ENCODE data around the gene TMEM220.

The TMEM220 gene

DNA sequence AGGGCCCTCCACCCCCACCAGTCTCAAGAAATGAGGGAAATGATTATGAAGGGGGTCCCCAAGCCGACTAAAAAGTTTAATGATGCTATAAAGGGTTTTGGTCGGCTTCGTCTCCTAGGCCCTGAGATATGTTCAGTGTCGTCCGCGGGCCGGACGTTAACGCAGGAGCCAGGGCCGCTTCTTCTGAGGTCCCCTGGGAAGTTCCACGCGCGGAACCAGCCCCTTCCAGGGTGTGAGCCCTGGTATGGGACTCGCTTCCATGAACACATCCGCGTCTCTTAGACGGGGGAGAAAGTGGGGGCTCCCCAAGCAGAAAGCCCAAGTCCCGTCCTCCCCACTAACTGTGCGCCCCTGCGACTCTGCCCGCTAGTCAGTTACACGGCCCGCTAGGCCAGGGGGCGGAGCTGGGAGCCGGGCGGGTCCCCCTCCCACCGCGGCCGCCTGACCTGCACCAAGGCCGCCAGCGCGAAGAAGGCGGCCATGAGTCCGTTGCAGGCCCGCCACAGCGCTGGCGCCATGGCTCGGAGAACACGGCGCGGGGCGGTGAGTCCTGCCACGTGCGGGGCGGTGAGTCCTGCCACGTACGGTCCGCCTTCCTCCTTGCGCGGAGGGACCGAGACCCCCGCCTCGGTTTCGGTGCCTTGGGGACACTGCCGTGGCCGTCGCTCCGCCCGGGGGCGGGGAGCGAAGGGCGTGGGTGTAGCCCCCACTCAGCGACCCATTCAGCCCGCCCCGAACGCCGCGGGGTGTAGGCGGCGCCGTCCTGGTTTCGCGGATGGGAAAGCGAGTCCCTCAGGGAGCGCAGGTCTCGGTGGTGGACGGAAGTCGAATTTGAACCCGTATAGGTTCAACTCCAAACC, at the start of gene TMEM220:
TMEM220 (minus strand) TSS at position 690 of the 860 bp plus-strand sequence; CDS start at position 518, 172 bp downstream.
- DNase-seq (ENCODE audit: low read depth) = peak; percentile 20

DNA sequence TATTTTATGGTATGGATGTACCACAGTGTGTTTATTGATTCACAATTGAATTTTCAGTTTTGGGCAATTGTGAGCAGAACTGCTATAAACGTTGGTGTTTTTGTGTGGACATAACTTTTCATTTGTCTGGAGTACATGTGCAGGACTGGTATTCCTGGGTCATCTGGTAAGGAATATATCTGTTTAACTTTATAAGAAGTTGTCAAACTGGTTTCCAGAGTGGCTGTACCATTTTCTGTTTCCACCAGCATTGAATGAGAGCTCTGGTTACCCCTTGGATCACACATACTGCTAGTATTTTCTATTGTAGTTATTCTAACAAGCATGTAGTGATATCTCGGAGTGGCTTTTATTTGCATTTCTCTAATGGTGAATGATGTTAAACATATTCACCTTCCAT, 49.8 kb upstream of the TMEM220 start:
- no peak for DNase-seq (ENCODE audit: low read depth)

DNA sequence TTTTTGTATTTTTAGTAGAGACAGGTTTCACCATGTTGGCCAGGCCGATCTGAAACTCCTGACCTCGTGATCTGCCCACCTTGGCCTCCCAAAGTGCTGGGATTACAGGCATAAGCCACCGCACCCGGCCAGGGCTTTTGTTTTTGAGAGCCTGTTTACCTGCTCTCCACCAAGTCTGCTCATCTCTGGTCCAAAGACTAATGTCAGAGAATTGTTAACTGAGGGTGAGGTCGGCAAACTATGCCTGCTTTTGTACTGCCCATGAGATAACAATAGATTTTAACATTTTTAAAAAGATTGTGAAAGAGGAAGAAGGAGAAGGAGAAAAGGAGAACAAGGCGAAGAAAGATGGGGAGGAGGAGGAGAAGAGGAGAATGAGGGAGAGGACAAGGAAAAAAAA, 48.1 kb upstream of the TMEM220 start:
- DNase-seq (ENCODE audit: low read depth) = no peak

DNA sequence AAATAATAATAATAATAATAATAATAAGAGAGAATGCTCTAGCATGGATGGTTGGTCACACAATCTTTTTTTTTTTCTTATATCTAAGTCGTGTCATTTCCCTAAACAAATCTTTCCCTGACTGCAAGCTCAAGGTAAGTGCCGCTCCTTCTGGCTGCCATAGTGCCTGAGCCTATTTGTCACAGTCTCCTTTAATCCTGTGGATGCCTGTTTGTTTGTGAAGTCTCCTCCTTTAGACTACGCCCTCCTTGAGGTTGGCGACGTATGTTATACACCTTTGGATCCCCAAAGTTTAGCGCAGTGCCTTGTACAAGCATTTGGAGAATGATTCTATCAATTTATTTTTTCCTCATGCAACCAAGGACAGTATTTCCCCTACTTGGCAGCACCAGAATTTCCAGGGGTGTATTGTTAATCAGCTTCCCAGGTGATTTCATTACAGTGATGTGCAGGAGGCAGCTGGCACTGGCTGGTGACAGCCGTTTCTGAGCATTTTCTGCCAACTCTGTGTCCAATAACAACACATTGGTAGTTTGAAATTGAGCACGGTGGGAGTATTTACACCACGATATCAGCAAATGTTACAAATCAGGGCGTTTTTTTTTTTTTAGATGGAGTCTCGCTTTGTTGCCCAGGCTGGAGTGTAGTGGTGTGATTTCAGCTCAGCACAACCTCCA, 47.4 kb upstream of the TMEM220 start:
- no peak for DNase-seq (ENCODE audit: low read depth)

DNA sequence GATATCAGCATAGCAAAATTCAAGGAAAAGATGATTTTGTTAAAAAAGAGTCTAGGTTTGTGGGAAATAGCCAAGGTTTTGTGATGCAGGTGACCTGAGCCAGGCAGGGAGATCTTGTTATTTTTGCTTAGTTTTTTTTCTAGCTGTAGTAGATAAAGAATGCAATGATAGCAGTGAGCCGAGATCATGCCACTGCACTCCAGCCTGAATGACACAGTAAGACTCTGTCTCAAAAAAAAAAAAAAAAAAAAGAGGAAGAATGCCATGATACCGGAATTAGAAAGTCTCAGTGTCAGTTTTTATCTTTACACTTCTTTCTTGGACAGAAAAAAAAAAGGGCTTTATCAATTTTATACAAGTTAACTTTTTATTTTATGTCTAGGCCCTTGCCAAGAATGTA, 46.6 kb upstream of the TMEM220 start:
- DNase-seq (ENCODE audit: low read depth) = no peak

DNA sequence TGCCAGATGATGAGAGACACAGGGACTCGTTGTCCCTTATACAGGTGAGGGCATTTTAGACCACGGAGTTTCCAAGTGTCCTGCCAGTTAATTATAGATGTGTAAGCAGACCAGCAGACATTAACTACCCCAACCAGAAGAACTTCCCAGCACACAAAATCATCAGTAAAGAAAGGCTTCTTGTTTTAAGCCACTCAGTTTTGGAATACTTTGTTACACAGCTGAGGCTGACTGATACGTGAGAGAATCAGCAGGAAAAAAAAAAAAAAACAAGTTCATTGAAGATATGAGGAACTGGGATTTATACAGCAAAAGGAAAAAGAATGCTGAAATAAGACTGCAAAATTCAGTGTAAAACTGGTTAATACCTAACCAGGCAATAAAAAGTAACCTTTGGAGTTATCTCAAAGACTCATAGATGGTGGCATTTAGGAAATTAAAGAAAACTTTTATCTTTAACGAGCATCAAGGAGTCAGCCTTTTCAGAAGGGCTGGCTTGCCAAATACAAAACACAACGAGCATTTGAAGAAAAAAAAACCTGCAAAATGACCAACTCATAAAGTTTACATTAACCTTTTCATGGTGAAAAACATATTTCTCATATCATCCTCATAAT, 46.0 kb upstream of the TMEM220 start:
- DNase-seq (ENCODE audit: low read depth) = no peak

DNA sequence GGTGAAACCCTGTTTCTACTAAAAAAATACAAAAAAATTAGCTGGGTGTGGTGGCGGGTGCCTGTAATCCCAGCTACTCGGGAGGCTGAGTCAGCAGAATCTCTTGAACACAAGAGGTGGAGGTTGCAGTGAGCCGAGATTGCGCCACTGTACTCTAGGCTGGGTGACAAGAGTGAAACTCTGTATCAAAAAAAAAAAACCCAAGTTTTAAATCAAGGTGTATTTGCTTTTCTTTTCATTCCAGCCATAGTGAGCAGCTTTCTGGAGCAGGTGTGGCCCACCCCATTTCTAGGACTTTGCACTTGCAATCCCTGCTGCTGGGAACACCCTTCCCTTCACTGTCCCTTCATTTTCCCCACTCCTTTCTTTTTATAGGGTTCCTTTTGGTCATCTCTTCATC, 45.2 kb upstream of the TMEM220 start:
- DNase-seq (ENCODE audit: low read depth) = no peak

DNA sequence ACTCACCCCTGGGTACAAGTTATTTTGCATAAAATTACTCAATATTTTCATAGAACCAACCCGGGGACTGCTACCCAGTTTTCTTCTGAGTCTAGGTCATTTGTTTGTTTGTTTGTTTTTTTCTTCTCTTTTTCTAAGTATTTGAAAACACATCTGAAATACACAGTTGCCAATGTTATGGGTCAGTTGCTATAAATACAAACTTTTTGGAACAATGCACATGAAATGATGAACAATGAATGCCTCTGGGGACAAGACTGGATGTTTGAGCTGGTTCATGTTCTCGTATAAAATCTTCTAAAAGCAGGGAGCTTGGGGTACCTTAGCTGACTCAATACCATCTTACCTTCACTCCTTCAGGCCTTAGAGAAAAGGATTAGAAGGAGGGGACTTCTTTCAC, 43.6 kb upstream of the TMEM220 start:
- no peak for DNase-seq (ENCODE audit: low read depth)

DNA sequence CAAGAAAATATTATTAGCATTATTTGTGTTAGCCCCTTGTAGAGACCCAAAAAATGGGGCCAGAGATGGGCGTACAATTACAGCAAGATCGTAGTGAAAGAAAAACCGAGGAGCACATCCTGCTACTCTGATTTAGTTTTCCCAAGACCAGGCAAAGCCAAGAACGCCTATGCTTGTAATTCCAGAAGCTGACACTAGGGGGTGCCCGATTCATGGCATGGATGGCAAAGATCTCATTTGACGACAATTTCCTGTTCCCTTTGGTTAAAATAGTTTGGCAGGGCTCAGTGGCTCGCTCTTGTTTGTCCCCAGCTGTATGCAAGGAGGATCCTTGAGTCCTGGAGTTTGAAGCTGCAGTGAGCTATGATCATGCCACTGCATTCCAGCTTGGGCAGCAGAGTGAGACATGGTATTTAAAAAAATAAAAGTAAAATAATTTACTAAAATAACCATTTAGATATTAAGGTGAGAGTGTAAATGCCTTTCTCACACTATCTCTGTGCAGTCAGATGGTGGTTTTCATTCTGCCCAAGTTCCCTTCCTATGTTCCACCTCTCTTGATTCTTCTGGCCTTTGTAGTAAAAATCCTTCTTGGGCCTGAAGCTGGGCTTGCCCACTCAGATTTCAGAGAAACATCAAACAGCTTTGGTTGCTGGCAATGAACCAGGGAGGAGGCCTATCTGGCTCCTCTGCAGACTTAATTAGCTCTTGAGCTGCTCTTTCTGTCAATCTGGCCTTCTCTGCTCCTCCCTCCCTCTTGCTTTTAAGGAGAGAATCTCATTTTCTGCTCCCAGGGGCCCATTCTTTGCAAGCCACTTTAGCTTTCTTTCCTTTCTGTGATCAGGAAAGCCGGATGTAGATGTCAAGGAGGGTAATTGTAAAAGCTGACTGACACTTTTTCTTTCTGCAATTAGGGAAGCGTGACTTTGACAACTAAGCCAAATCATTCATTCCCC, 42.9 kb upstream of the TMEM220 start:
- DNase-seq (ENCODE audit: low read depth) = peak; percentile 33

DNA sequence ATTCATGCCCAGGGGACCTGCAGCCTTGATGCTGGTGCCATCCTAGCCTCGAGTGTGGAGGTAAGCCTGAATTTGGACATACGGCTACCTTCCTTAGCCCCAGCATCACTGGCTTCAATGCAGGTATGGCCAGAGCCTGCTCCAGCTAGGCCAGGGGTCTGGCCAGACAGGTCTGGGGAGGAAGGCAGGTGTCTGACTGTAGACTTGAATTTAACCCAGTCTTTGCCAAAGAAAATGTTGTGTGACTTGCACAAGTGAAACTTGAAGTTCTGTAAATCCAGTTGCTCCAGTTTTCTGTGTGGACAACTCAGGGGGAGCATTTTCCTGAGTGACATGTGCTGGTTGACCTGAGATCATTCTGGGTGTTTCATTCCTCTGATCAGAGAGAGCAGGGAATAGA, 41.3 kb upstream of the TMEM220 start:
- DNase-seq (ENCODE audit: low read depth) = no peak

DNA sequence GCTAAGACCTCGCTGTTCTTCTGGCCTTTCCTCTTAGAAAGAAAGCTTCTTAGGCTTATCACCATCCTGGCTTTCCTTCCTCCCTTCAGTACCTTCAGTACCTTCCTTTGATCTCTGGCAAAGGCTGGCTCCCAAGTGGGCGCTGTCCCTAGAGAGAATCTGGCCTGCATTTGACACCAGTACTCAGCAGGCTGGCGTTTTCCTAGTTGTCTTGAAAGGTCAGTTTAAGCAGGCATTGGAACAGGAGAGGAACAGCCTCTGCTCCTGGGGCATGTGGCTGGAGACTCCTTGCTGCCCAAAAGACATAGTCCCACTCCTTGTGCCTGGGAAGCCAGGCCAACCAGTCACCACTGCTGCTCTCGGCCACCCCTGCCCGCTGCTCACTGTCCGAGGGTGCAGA, 40.0 kb upstream of the TMEM220 start:
- no peak for DNase-seq (ENCODE audit: low read depth)

DNA sequence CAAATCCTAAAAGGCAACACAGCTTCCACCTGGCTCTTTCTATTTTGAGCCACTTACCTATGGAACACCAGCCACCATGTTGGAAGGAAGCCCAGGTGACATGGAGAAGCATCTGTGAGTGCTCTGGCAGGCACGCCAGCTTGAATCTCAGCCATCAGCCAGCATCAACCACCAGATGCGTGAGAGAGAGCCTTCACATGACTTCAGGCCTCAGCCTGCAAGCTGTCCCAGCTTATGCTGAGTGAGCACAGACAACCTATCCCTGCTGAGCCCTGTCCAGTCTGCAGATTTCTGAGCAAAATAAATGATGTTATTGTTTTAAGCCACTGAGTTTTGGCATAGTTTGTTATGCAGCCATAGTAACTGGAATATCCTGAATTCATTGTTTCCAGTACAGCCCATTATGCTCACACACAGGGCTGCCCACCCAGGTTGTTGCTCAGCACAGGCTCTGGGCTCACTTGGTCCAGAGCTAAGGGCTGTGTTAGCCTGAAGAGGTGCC, 39.0 kb upstream of the TMEM220 start:
- no peak for DNase-seq (ENCODE audit: low read depth)

DNA sequence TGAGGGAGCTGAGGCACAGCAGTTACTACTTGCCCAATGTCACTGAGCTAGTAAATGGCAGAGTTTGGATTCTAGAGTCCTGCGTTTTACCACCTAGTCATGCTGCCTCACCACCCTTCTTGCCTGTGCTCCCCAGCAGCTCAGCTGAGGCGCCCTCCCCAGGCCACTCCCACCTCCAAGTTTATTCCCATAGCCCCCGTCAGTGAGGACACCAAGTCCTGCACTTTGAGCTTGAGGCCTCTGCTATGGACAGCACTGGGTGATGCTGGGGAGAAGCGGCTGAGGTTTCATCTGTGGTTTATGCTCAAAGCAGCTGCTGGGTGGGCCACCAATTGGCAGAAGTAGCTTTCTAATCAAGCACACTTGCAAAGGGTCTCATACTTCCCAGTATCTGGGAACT, 37.4 kb upstream of the TMEM220 start:
- DNase-seq (ENCODE audit: low read depth) = no peak

DNA sequence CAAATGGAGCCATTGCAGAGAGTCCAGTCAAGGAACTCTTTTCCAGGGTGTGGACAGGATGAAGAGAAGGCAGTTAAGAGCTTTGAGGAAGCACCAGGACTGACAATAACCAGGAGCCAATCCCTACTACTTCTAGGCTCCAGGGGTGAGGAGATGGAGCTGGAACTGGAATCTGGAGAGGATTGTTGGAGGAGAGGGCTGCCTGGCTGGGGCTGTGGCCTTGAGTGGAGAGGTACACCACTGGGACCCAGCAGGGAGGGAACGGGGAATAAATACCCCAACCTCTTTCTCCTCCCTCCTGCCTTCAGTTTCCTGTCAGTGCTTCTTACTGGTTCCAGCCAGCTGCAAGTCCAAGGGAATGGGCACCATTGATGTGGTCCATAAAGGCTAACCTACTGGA, 32.2 kb upstream of the TMEM220 start:
- DNase-seq (ENCODE audit: low read depth) = no peak

DNA sequence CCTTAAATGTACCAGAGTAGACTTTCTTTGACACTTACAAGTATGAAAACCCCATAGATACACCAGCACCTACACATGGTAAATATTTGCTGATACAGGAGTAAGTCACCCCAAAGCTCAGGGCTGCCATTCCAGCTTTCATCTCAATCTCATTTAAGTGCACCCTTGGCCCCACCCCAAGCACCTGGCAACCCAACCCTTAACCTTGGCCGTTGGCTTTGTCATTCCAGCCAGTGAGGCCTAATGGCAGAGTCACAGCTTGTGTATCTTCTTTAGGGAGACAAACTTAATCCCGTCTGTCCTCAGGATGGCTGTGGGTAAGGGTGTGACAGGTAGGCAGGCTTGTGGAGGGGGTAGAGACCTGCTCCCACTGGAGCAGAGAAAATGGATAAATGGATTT, 31.5 kb upstream of the TMEM220 start:
- no peak for DNase-seq (ENCODE audit: low read depth)

DNA sequence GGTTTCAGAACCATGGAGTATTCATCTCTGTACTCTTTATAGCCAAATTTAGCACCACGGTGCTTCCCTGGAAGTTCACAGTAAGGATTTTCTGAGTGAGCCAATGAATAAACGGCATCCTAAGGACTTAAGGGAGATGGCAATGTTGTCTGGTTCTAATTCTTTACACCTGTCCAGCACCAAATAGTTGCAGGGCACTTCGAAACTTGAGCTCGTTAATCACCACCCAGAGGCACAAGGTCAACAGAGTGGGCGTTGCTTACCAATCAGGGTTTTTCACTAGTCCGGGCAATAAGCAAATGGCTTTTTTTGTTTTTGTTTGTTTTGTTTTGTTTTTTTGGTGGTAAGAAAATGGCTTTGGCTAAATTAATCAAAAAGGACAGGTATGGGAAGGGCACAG, 28.2 kb upstream of the TMEM220 start:
- DNase-seq (ENCODE audit: low read depth) = no peak

DNA sequence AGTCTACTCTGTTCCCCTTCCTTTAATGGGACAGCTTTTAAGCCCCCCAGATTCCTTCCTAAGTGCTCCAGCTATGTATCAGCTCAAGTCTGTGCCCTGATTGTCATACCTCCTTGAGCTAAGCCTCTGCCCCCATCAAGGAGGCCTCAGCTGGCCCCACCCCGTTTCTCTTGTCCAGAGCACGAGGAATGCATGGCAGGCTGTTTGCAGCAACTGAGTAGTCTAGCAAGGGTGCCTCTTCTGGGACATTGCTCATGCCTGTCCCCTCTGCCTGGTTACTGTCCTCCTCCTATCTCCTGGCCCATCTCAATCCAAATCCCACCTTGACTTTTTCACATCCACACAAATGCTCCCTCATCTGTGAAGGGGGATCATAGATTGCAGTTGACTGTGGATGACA, 27.8 kb upstream of the TMEM220 start:
- no peak for DNase-seq (ENCODE audit: low read depth)

DNA sequence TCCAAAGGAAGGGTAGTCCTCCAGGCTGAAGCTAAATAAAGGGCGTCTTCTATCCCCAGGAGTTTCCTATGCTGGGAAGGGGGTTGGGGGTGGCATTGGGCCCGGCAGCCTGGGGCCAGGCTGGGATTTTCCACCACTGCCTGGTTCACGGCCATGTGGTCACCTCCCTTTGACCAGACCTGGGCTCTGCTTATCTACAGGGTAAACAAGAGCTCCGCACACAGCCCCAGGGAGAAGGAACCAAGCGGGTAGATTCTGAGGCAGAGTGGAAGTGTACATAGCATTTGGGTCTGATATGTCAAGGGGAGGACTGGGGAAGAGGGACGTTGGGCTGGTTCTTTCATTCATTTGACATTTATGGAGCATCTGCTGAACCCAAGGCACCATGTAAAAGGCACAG, 27.2 kb upstream of the TMEM220 start:
- DNase-seq (ENCODE audit: low read depth) = no peak

DNA sequence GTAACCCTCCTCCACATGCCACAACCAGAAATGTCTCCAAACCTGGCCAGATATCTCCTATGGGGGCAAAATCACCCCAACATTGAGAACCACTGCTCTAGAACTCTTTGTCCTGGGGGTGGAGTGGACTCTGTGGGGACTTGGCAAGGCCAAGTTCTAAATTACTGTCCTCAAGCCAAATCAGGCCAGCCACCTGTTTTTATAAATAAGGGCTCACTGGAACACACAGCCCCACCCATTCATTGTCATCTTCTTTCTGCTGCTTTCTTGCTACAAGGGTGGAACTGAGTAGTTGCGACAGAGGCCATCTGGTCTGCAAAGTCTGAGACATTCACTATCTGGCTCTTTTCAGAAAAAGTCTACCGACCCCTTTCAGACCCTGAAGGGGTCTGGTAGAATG, 26.8 kb upstream of the TMEM220 start:
- DNase-seq (ENCODE audit: low read depth) = no peak

DNA sequence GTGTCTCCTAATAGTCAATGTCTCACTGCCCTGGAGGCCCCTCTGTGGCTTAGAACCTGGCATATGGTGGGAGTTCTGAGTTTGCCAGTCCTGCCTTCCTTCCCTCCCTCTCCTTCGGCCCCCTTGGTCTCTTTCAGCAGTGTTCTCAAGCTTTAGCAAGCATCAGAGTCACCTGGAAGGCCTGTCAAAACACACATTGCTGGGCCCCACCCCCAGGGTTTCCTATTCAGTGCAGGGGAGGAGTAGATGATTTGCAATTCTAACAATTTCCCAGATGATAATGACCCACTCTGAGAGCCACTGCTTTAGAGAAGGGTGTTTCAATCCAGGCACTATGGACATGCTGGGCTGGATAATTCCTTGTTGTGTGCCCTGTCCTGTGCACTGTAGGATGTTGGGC, 26.4 kb upstream of the TMEM220 start:
- no peak for DNase-seq (ENCODE audit: low read depth)

DNA sequence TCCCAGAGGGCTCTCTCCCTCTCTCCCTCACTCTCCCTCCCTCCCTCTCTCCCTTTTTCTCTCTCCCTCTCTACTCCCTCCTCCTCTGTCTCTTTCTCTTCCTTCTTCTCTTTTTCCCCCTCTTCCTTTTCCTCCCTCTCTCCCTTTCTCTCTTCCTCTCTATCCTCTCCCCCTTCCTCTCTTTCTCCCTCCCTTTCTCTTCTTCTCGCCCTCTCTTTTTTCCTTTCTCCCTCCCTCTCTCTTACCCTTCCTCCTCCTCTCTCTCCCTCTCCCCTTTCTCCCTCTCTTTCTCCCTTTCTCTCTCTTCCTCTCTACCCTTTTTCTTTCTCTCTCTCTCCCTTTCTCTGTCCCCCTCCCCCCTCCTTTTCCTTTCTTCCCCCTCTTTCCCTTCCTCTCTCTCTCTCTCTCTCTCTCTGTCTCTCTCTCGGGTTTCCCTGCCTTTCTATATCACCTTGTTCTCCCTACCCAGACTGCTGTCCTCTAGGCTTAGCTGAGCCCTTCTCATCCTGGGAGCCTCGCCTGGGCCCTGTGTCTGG, 25.8 kb upstream of the TMEM220 start:
- no peak for DNase-seq (ENCODE audit: low read depth)

Measured in CMK (cell line).